Measurements from ENCODE around the gene ATG7. TPM values are rescaled to one million over a fixed set of nuclear protein-coding genes. Genes with fewer than 3 reads are reported as not detected.

Gene ATG7
- total RNA-seq, 1 donor from 2014 or later: 48.5 TPM

GRCh38 chr3:11565072-11565471 is 292.9 kb downstream of the ATG7 start:
- TF ChIP-seq CTCF (IDR thresholded peaks at IDR 0.05): no peak
- Histone ChIP-seq H3K4me3 (no peak overlapping the region), H3K27ac (peak overlapping the region; percentile 45 to 99), H3K4me1 (peaks cover 16 to 64% of the 10 kb centered on the region in 2 donors), H3K36me3 (peaks cover 23 to 33% of the 10 kb centered on the region in 2 donors), H3K27me3 (no peaks in the 10 kb centered on the region), H3K9me3 (no peaks in the 10 kb centered on the region)
- DNase-seq (ENCODE audit: low spot score in 2 of 2): no peak
- intact Hi-C loops (cut with DNase I): loop anchor here (5.0 kb wide), 1 partner anchor 53 kb away; no protein-coding TSS in a partner anchor

GRCh38 chr3:11565492-11565891 is 293.3 kb downstream of the ATG7 start:
- H3K36me3 ChIP-seq: peaks cover 23 to 33% of the 10 kb centered on the region in 2 donors
- DNase-seq (ENCODE audit: low spot score in 2 of 2): peak in 1 of 2 donors; percentile 59
- peak overlapping the region; percentile 45 to 99 for H3K27ac ChIP-seq

GRCh38 chr3:11565932-11566331 is 293.7 kb downstream of the ATG7 start:
- peaks cover 16 to 64% of the 10 kb centered on the region in 2 donors for H3K4me1 ChIP-seq
- peak overlapping the region; percentile 97 to 99 for H3K27ac ChIP-seq

More at GRCh38 chr3:11565492-11565891, 293.3 kb downstream of the ATG7 start:
- H3K9me3 ChIP-seq: no peaks in the 10 kb centered on the region
- TF ChIP-seq CTCF (IDR thresholded peaks at IDR 0.05): no peak
- H3K4me3 ChIP-seq: no peak overlapping the region
- peaks cover 16 to 64% of the 10 kb centered on the region in 2 donors for H3K4me1 ChIP-seq
- no peaks in the 10 kb centered on the region for H3K27me3 ChIP-seq
- intact Hi-C loops (cut with DNase I): loop anchor here (5.0 kb wide), 1 partner anchor 53 kb away; no protein-coding TSS in a partner anchor

GRCh38 chr3:11566478-11566877 is 294.3 kb downstream of the ATG7 start:
- Histone ChIP-seq H3K4me3 (no peak overlapping the region), H3K9me3 (no peaks in the 10 kb centered on the region), H3K36me3 (peaks cover 23 to 30% of the 10 kb centered on the region in 2 donors), H3K27ac (peak overlapping the region; percentile 97 to 99), H3K27me3 (no peaks in the 10 kb centered on the region), H3K4me1 (peaks cover 16 to 59% of the 10 kb centered on the region in 2 donors)
- intact Hi-C loops (cut with DNase I): loop anchor here (5.0 kb wide), 1 partner anchor 54 kb away; no protein-coding TSS in a partner anchor
- TF ChIP-seq CTCF (IDR thresholded peaks at IDR 0.05): no peak
- DNase-seq (ENCODE audit: low spot score in 2 of 2): peak in 1 of 2 donors; percentile 53

More at GRCh38 chr3:11565932-11566331, 293.7 kb downstream of the ATG7 start:
- peak in 1 of 2 donors; percentile 58 for DNase-seq (ENCODE audit: low spot score in 2 of 2)
- no peaks in the 10 kb centered on the region for H3K9me3 ChIP-seq
- intact Hi-C loops (cut with DNase I): loop anchor here (5.0 kb wide), 1 partner anchor 54 kb away; no protein-coding TSS in a partner anchor
- no peak overlapping the region for H3K4me3 ChIP-seq
- H3K36me3 ChIP-seq: peaks cover 23 to 33% of the 10 kb centered on the region in 2 donors
- no peak for TF ChIP-seq CTCF (IDR thresholded peaks at IDR 0.05)
- no peaks in the 10 kb centered on the region for H3K27me3 ChIP-seq

- intact Hi-C loops (cut with DNase I): loop anchor here (5.0 kb wide), 1 partner anchor 55 kb away; no protein-coding TSS in a partner anchor
- Histone ChIP-seq H3K4me1 (peaks cover 16 to 58% of the 10 kb centered on the region in 2 donors), H3K27me3 (no peaks in the 10 kb centered on the region), H3K36me3 (peaks cover 23 to 30% of the 10 kb centered on the region in 2 donors), H3K9me3 (no peaks in the 10 kb centered on the region), H3K4me3 (no peak overlapping the region), H3K27ac (peak overlapping the region; percentile 97 to 99)
- no peak for TF ChIP-seq CTCF (IDR thresholded peaks at IDR 0.05)
- peak in 1 of 2 donors; percentile 64 for DNase-seq (ENCODE audit: low spot score in 2 of 2)
Observed at GRCh38 chr3:11566916-11567315, 294.7 kb downstream of the ATG7 start.

Data from ascending aorta (tissue), 2 donors.